Measurements from ENCODE around the gene PML. TPM values are rescaled to one million over a fixed set of nuclear protein-coding genes. Genes with fewer than 3 reads are reported as not detected.

The PML gene
- total RNA-seq, 3 donors from 2014 or later, result 27.6 to 52.2 (median 35.6) TPM

DNA sequence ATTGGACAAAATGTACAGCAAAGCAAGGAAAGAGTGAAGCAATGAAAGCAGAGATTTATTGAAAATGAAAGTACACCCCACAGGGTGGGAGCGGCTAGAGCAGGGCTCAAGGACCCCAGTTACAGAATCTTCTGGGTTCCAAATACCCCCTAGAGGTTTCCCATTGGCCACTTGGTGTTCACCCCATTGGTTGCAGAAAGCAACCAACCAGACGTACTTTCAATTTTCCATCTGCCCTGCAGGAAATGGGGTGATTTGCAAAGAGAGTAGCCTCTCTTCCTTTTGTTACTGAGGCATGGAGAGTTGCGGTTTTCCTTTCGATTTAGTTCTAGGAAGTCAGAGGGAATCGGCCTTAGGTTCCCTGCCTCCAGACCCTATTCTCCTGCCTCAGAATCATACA is 2.4 kb downstream of the PML start:
- H3K9me3 ChIP-seq, result no peaks in the 10 kb centered on the region
- no peak overlapping the region for H3K4me3 ChIP-seq
- no peak for DNase-seq
- intact Hi-C loops (cut with DNase I, micrococcal nuclease), result no loop called here
- TF ChIP-seq, protein P1, sequence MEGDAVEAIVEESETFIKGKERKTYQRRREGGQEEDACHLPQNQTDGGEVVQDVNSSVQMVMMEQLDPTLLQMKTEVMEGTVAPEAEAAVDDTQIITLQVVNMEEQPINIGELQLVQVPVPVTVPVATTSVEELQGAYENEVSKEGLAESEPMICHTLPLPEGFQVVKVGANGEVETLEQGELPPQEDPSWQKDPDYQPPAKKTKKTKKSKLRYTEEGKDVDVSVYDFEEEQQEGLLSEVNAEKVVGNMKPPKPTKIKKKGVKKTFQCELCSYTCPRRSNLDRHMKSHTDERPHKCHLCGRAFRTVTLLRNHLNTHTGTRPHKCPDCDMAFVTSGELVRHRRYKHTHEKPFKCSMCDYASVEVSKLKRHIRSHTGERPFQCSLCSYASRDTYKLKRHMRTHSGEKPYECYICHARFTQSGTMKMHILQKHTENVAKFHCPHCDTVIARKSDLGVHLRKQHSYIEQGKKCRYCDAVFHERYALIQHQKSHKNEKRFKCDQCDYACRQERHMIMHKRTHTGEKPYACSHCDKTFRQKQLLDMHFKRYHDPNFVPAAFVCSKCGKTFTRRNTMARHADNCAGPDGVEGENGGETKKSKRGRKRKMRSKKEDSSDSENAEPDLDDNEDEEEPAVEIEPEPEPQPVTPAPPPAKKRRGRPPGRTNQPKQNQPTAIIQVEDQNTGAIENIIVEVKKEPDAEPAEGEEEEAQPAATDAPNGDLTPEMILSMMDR (IDR thresholded peaks at IDR 0.05), result no peak
- H3K4me1 ChIP-seq (ENCODE audit: low read depth), result peaks cover 40% of the 10 kb centered on the region
- no peaks in the 10 kb centered on the region for H3K36me3 ChIP-seq (ENCODE audit: low read depth)
- peak; percentile 10 for ATAC-seq

DNA sequence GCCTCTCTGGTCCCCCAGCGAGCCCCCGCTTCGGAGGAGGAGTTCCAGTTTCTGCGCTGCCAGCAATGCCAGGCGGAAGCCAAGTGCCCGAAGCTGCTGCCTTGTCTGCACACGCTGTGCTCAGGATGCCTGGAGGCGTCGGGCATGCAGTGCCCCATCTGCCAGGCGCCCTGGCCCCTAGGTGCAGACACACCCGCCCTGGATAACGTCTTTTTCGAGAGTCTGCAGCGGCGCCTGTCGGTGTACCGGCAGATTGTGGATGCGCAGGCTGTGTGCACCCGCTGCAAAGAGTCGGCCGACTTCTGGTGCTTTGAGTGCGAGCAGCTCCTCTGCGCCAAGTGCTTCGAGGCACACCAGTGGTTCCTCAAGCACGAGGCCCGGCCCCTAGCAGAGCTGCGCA is 3.5 kb downstream of the PML start:
- no peak for DNase-seq
- Histone ChIP-seq H3K4me3 (no peak overlapping the region), H3K36me3 (ENCODE audit: low read depth) (no peaks in the 10 kb centered on the region), H3K4me1 (ENCODE audit: low read depth) (peaks cover 35% of the 10 kb centered on the region), H3K9me3 (no peaks in the 10 kb centered on the region)
- intact Hi-C loops (cut with DNase I, micrococcal nuclease), result no loop called here
- TF ChIP-seq, protein P1 (IDR thresholded peaks at IDR 0.05), result no peak
- ATAC-seq, result no peak

DNA sequence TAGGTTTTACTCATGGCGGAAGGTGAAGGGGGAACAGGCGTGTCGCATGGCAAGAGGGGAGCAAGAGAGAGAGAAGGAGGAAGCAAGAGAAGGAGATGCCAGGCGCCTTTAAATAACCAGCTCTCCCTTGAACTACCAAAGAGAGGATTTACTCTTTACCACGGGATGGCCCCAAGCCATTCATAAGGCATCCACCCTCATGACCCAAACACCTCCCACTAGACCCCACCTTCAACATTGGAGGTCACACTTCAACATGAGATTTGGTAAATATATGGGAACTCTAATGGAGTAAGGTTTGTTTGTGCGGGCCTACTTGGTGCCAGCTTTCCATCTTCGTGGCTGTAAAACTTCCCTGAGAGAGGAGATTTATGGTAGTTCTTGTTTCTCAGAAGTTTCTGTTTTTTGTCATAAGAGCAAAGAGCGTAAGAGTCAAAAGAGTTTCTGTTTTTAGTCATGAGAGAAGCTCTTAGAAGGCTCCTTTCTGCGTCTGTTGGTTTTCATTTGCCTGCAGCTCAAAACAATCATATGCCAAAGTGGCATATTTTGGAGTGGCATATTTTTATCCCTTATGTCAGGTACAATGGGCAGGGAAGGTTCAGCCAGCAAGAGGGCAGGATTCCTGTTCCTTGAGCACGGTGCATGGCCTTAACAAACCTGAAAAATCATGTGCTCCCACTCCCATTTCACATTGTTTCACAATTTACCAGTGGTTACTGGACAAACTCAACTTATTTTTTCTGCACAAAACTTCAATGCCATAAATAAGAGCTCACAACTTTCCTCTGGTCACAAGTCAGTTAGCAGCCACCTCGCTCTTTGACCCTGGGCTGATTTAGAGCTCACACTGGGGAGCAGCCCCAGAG is 12.5 kb downstream of the PML start:
- TF ChIP-seq, protein P1 (IDR thresholded peaks at IDR 0.05), result no peak
- H3K4me3 ChIP-seq, result no peak overlapping the region
- ATAC-seq, result no peak
- no peaks in the 10 kb centered on the region for H3K36me3 ChIP-seq (ENCODE audit: low read depth)
- H3K4me1 ChIP-seq (ENCODE audit: low read depth), result peaks cover 34% of the 10 kb centered on the region
- intact Hi-C loops (cut with DNase I, micrococcal nuclease), result no loop called here
- no peak for DNase-seq
- H3K9me3 ChIP-seq, result no peaks in the 10 kb centered on the region

- intact Hi-C loops (cut with DNase I, micrococcal nuclease), result no loop called here
- peak; percentile 69 for ATAC-seq
- TF ChIP-seq, protein P1 (IDR thresholded peaks at IDR 0.05), result no peak
- Histone ChIP-seq H3K4me3 (no peak overlapping the region), H3K36me3 (ENCODE audit: low read depth) (no peaks in the 10 kb centered on the region), H3K4me1 (ENCODE audit: low read depth) (peaks cover 35% of the 10 kb centered on the region), H3K9me3 (no peaks in the 10 kb centered on the region)
- DNase-seq, result no peak
Observed at GRCh38 chr15:74007820-74008371, 13.4 kb downstream of the PML start.

GRCh38 chr15:74008901-74009300 is 14.4 kb downstream of the PML start:
- Histone ChIP-seq H3K9me3 (no peaks in the 10 kb centered on the region), H3K36me3 (ENCODE audit: low read depth) (no peaks in the 10 kb centered on the region), H3K4me1 (ENCODE audit: low read depth) (peaks cover 35% of the 10 kb centered on the region), H3K4me3 (no peak overlapping the region)
- intact Hi-C loops (cut with DNase I, micrococcal nuclease), result no loop called here
- ATAC-seq (no peak), DNase-seq (no peak)
- TF ChIP-seq, protein P1 (IDR thresholded peaks at IDR 0.05), result no peak

Data from mucosa of descending colon (tissue), 3 donors.